SK-N-SH (cell line): ENCODE data around the gene DSE.

Source experiments
- CTCF ChIP-seq: fragments of 200-600 bp; sonication (generic); IDR thresholded peaks from 2 replicates; pipeline ENCODE4 v1.6.1; 2017; ENCODE audit warnings: antibody characterized with exemption, mild to moderate bottlenecking, moderate library complexity
- ELF1 ChIP-seq: IDR thresholded peaks from 2 replicates; pipeline ENCODE4 v1.4.0; 2012
- EP300 ChIP-seq, 2 experiments: IDR thresholded peaks; 2 replicates each; pipeline versions ENCODE4 v1.4.0 to v1.6.1; 2012; ENCODE audit warnings: borderline replicate concordance in 1 of 2, low read depth in 1 of 2, low read length in 1 of 2
- IRF3 ChIP-seq: fragments of 150-350 bp; IDR thresholded peaks from 2 replicates; pipeline ENCODE4 v1.6.1; 2016; ENCODE audit warnings: mild to moderate bottlenecking, low read depth, low read length
- RAD21 ChIP-seq: IDR thresholded peaks from 2 replicates; pipeline ENCODE4 v1.6.1; 2012; ENCODE audit warnings: mild to moderate bottlenecking, low read length
- SMC3 ChIP-seq: IDR thresholded peaks from 2 replicates; pipeline ENCODE4 v1.6.1; 2012; ENCODE audit warnings: low read depth, low read length, improper control_type of control experiment
- TCF12 ChIP-seq: IDR thresholded peaks from 2 replicates; pipeline ENCODE4 v1.4.0; 2012
- TEAD4 ChIP-seq: IDR thresholded peaks from 2 replicates; pipeline ENCODE4 v1.4.0; 2012; ENCODE audit warnings: mild to moderate bottlenecking, borderline replicate concordance; ENCODE audit not compliant: insufficient read depth
- TF ChIP-seq, protein P1 (sequence below): IDR thresholded peaks from 2 replicates; pipeline ENCODE4 v1.4.0; 2012; ENCODE audit warnings: low read depth

DNA sequence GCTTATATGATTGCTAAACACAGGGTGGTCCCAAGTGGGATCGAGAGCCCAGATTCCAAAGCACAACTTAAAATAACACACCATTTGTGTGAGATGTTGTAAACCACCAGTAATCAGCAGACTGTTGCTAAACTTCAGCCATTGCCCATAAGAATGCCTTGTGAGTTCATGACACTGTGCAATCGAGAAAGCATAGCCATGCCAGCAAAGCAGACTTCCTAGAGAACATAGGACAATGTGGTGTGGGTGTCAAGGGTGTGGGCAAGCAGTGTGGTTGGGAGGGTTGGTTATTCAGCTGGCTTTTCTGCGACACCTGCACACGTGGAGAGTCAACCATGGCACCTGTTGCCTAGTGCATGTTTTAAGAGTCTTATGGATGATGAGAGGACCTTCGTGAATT, 74.4 kb downstream of the DSE start:
- TF ChIP-seq, protein P1, sequence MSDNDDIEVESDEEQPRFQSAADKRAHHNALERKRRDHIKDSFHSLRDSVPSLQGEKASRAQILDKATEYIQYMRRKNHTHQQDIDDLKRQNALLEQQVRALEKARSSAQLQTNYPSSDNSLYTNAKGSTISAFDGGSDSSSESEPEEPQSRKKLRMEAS, result no peak
- TF ChIP-seq TCF12 (no peak), CTCF (no peak), RAD21 (no peak), IRF3 (no peak), TEAD4 (no peak), SMC3 (no peak), EP300 (IDR thresholded peaks at IDR 0.05; ENCODE audit: borderline replicate concordance in 1 of 2, low read depth in 1 of 2, low read length in 1 of 2) (no peak), ELF1 (no peak)
